Cardiac fibroblast (primary cell): Measurements from ENCODE around the gene LRIT1.

Experiments used
- DNase-seq, 2 donors: peaks; one replicate each; pipeline versions ENCODE4 v3.0.0 to v3.0.0-alpha.2; 2010; ENCODE audit warnings: low read depth in 2 of 2
- H3K4me3 ChIP-seq, 2 donors: replicated peaks in 1 of 2; 1 replicate in 1 of 2; 2 replicates in 1 of 2; pipeline ENCODE4 v1.5.1; 2011; ENCODE audit warnings: low read depth in 2 of 2, low read length in 2 of 2, mild to moderate bottlenecking in 2 of 2, moderate library complexity in 1 of 2
- CTCF ChIP-seq: IDR thresholded peaks from one replicate; pipeline ENCODE4 v1.5.1; 2011; ENCODE audit warnings: low read depth, mild to moderate bottlenecking, low read length, inconsistent platforms

LRIT1 gene

GRCh38 chr10:84195044-84195830 is 46.1 kb downstream of the LRIT1 start:
- H3K4me3 ChIP-seq: no peak overlapping the region
- DNase-seq: no peak

GRCh38 chr10:84194424-84195043 is 46.8 kb downstream of the LRIT1 start, which contains the start of gene CDHR1:
Gene CDHR1, plus strand, starts transcription at chr10:84194537. Its CDS starts 224 bp downstream, at chr10:84194761.
- DNase-seq: peak in 1 of 2 donors; percentile 4
- TF ChIP-seq CTCF: no peak
- H3K4me3 ChIP-seq: peak within 1 kb of the TSS in 1 of 2 donors; percentile 21

More at GRCh38 chr10:84195044-84195830, 46.1 kb downstream of the LRIT1 start:
- TF ChIP-seq CTCF: no peak

GRCh38 chr10:84193846-84194423 is 47.4 kb downstream of the LRIT1 start:
- peak in 1 of 2 donors; percentile 2 for DNase-seq
- peak overlapping the region in 1 of 2 donors; percentile 21 for H3K4me3 ChIP-seq
- TF ChIP-seq CTCF: no peak

GRCh38 chr10:84193327-84193726 is 48.0 kb downstream of the LRIT1 start:
- H3K4me3 ChIP-seq: no peak overlapping the region
- no peak for DNase-seq
- no peak for TF ChIP-seq CTCF

GRCh38 chr10:84191106-84191505 is 50.2 kb downstream of the LRIT1 start:
- no peak overlapping the region for H3K4me3 ChIP-seq
- TF ChIP-seq CTCF: no peak
- DNase-seq: no peak

- no peak for DNase-seq
- H3K4me3 ChIP-seq: no peak overlapping the region
- TF ChIP-seq CTCF: no peak
Observed at GRCh38 chr10:84190621-84191020, 50.7 kb downstream of the LRIT1 start.
